Right lung (tissue), 5 donors: ENCODE measurements around the gene TMEM141. TPM values are rescaled to one million over a fixed set of nuclear protein-coding genes. Genes with fewer than 3 reads are reported as not detected.
"Not testable (repeated sequence)": the region's sequence is repeated elsewhere in the genome, so short reads cannot be mapped to it uniquely, and the experiment has no call there.

ENCODE experiments used
- DNase-seq, 2 donors: peaks; one replicate each; pipeline ENCODE4 v3.0.0-alpha.2; 2013
- polyA plus RNA-seq, 5 donors: library from polyadenylated mRNA; unstranded; fragments of 120-200 nt; gene quantifications; one replicate each; pipeline versions ENCODE4 v1.2.1 to v1.2.3, GENCODE V29; 2013; ENCODE audit warnings: inconsistent platforms in 1 of 5, low replicate concordance in 1 of 5; ENCODE audit not compliant: insufficient read length in 5 of 5, insufficient read depth in 1 of 5

The TMEM141 gene
- polyA plus RNA-seq, 5 donors, result 42.6 to 74.3 (median 54.0) TPM

GRCh38 chr9:136792321-136793085 is 1.4 kb downstream of the TMEM141 start:
- DNase-seq, result no peak

- no peak for DNase-seq
These were observed 2.2 kb downstream of the TMEM141 start for GRCh38 chr9:136793086-136793946.

GRCh38 chr9:136794281-136794999 is 3.3 kb downstream of the TMEM141 start:
- DNase-seq, result no peak

- DNase-seq, result no peak
These were observed 3.8 kb downstream of the TMEM141 start for GRCh38 chr9:136795000-136795348.

- DNase-seq, result no peak
These were observed 5.2 kb downstream of the TMEM141 start, which contains the start of gene CCDC183 for GRCh38 chr9:136796238-136796774. CCDC183 (plus strand) TSS chr9:136796338; CDS start chr9:136796398, 60 bp downstream.

- DNase-seq, result not testable (repeated sequence)
These were observed 5.7 kb downstream of the TMEM141 start for GRCh38 chr9:136796775-136797347.

- DNase-seq, result no peak
These were observed 7.5 kb downstream of the TMEM141 start for GRCh38 chr9:136798708-136799078.

- peak in 1 of 2 donors; percentile 30 for DNase-seq
These were observed 8.1 kb downstream of the TMEM141 start for GRCh38 chr9:136799079-136799853.

- DNase-seq, result peak; percentile 68 to 70
These were observed 8.9 kb downstream of the TMEM141 start for GRCh38 chr9:136799854-136800657.

GRCh38 chr9:136802321-136802720 is 11.2 kb downstream of the TMEM141 start:
- no peak for DNase-seq

- not testable (repeated sequence) for DNase-seq
These were observed 11.9 kb downstream of the TMEM141 start for GRCh38 chr9:136803009-136803550.

GRCh38 chr9:136803551-136804508 is 12.7 kb downstream of the TMEM141 start:
- no peak for DNase-seq

GRCh38 chr9:136804509-136805206 is 13.5 kb downstream of the TMEM141 start:
- DNase-seq, result no peak

GRCh38 chr9:136805207-136805740 is 14.1 kb downstream of the TMEM141 start:
- no peak for DNase-seq

GRCh38 chr9:136806067-136806466 is 14.9 kb downstream of the TMEM141 start:
- no peak for DNase-seq

GRCh38 chr9:136806631-136807201 is 15.6 kb downstream of the TMEM141 start:
- no peak for DNase-seq
